ENCODE measurements around the gene IPO5.
"Not testable (repeated sequence)": the region's sequence is repeated elsewhere in the genome, so short reads cannot be mapped to it uniquely, and the experiment has no call there.

IPO5 gene

DNA sequence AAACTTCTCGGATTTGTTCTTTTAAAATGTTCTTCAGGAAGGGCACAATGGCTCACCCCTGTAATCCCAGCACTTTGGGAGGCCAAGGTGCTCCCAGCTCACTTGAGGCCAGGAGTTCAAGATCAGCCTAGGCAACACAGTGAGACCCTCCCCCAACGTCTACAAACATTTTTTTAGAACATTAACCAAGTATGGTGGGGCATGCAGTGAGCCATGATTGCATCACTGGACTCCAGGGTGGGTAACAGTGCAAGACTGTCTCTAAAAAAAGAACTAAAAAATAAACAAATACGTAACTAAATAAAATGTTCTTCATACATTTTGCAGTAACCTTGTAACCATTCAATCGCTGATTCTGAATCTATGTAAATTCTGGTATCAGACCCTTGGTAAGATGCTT lies 2.1 kb upstream of the IPO5 start:
- no peak for DNase-seq

DNA sequence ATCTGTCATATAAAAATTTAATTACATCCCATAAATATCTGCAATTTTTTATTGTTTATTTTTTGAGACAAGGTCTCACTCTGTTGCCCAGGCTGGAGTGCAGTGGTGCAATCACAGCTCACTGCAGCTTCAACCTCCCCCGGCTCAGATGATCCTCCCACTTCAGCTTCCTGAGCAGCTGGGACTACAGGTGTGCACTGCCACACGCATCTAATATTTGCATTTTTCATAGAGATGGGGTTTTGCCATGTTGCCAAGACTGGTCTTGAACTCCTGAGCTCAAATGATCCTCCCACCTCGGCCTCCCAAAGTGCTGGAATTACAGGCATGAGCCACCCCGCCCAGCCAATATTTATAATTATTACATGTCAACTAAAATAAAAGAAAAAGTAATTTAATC lies 644 bp upstream of the IPO5 start:
- DNase-seq, result not testable (repeated sequence)

DNA sequence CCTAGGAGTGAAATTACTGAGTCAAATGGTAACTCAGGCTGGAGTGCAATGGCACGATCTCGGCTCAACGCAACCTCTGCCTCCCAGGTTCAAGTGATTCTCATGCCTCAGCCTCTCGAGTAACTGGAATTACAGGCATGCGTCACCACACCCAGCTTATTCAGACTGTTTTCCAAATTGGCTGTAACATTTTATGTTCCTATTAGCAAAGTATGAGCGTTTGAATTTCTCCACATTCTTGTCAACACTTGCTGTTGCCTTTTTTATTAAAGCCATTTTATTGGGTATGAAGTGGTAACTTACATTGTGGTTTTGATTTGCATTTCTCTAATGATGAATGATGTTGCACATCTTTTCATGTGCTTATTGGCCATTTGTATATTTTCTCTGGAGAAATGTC lies 7.9 kb downstream of the IPO5 start:
- DNase-seq, result no peak

DNA sequence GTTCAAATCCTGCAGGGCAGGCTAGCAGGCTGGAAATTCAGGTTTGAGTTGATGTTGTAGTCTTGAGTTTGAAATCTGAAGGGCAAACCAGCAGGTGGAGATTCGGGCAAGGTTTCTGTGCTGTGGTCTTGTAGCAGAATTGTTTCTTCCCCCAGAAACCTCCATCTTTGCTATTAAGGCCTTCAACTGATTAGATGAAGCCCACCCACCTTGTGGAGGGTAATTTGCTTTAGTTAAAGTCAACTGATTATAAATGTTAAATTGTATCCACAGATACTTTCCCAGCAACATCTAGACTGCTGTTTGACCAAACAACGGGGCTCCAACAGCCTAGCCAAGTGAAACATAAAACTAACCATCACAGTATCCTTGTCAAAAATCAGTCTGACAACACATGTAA lies 9.4 kb downstream of the IPO5 start:
- DNase-seq, result no peak

DNA sequence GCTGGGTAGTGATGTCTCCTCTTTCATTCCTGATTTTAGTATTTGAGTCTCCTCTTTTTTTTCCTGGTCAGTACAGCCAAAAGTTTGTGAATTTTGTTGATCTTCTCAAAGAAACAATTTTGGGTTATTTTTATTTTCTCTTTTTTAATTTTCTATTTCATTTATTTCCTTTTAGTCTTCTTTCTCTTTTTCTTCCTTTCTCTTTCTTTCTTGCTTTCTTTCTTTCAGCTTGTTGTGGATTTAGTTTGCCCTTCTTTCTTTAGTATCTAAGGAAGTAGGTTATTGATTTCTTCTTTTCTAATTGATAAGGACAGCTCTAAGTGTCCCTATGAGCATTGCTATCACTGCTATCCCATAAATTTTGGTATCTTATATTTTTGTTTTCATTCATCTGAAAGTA lies 13.8 kb downstream of the IPO5 start:
- no peak for DNase-seq

DNA sequence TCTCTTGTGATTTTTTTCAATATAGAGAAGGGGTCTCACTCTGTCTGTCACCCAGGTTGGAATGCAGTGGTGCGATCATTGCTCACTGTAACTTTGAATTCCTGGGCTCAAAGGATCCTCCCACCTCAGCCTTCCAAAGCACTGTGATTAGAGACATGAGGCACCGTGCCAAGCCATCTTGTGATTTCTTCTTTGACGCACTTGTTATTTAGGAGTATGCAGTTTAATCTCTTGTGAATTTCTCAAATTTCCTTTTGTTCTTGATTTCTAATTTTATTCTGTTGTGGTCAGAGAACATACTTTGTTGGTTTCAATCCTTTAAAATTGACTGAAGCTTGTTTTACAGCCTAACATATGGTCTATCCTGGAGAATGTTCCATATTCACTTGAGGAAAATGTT lies 14.5 kb downstream of the IPO5 start:
- no peak for DNase-seq

DNA sequence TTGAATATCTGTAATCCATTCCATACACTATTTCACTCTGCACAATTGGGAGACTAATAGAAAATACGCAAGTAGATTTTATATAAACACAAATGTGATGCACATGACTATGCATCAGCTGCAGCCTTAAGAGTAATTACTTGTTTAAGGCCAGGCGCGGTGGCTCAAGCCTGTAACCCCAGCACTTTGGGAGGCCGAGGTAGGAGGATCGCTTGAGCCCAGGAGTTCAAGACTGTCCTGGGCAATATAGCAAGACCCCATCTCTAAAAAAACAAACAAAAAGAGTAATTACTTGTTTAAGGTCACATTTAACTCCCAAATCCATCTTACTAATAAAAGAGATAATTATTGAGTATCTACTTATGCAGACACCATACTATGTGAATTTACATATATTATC lies 18.0 kb downstream of the IPO5 start:
- DNase-seq, result no peak

DNA sequence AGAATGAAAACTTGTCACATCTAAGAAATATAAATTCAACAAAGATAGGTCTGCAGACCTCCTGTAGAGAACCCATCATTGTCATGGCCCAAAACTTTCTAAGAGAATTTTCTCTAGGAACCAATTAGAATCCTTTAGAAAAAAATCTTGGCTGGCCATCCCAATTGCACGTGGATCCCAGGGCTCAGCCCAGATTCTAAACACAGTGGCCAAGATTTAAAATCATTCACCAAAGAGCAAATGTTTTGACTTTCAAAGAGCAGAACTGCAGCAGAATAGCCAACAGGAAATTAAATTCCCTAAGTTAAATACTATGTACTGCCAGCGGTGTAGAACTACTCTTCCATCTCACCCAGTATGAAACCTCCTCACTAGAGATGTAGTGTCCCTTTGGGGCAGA lies 21.3 kb downstream of the IPO5 start:
- no peak for DNase-seq

DNA sequence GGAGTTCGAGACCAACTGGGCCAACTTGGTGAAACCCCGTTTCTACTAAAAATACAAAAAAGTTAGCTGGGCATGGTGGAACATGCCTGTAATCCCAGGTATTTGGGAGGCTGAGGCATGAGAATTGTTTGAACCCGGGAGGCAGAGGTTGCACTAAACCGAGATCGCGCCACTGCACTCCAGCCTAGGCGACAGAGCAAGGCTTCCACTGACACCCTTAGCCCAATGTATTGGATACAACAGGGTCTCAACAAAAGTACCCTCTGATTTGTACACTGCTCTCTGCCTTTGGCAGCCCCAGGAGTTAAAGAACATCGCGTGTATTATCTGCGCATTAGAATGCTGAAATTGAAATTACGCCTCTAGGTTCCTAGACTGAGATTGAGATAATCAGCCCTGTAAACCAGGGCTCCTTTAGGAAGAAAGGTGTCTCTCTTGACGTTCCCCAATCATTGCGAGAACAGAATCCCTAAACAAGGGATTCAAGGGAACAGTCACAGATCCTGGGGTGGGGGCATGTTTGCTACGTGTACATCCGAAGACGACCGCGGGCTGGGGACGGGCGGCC lies 21.9 kb downstream of the IPO5 start:
- no peak for DNase-seq

DNA sequence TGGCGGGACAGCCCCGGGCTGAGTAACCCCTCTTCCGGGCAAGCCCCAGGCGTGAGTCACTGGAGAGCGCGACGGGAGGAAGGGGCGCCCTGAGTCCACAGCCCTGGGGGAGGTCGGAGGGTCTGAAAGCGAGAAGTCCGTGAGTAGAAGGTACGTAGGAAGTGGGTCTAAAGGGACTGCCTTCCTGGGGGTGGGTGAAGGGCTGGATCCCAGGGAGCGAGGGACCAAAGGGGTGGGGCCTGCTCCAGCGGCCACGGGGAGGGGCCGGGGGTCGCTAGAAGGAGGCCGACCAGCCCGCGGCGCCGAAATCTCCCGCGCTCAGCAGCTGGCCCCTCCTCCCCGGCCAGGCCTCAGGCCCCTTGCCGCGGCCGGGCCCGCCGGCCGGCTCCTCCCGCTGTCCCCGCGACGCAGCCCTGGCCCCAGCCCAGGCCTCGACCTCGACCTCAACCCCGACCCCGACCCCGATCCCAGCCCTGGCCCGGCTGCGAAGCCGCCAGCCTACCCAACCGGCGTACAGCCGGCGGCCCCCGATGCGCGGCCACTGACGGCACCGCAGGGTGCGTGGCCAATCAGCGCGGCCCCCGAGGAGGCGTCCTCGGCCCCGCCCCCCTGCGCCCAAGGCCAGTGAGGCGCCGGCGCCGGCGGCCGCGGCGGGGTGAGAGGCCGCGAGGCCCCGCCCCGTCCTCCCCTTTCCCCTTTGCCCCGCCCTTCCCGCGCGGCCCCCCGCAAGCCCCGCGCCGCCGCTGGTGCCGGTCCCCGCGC lies 22.6 kb downstream of the IPO5 start:
- peak; percentile 90 for DNase-seq

DNA sequence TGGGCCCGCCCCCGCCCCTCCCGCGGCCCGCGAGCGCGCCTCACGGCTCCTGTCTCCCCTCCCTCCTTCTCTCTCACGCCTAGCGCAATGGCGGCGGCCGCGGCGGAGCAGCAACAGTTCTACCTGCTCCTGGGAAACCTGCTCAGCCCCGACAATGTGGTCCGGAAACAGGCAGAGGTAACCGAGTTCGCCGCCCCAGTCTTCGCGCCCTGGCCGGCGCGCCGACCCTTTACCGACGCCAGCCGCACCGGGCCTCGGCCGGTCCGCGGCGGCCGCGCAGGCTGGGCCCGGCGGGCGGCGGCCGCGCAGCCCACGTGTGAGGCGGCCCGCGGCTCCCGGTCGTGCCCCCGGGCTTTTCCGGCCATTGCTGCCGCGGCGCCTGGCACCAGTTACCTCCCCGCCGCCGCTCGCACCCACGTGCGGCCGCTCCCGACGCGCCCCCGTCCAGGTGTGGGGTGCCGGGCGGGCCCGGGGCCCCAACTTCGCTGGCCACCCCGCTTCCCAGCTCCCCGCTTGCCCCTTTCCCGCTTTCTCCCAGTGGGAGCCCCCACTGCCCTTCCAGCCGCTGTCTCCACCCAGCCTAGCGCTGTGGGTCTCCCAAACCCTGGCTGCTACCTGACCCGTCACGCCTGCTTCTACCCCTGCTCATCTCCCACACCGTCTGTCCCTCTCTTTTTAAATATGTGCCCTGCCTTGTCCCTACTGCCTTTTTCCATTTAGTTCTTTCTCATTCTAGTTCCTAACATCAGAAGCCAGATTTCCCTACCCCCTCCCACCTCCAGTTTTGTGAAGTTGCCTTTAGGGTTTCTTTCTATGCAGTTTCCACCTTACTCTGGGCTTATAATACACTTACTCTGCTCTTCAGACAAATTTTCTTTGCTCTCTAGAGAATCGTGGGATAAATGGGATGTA lies 23.4 kb downstream of the IPO5 start:
- DNase-seq, result no peak

DNA sequence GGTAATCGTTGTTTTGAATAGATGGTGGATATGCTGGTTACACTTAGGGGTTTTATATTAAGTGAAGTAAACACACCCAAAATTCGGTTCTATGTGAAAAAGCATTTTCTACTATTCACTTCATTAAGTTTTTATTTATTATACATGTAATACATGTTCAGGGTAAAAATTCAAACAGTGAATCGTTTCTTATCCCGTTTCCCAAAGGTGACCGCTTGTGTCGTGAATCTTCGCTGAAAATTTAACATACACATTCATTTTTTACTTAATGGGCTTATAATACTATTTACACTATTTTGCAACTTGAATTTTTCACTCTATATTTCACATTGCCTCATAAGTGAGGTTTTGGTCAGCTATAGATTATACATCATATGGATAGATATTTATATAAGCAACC lies 24.5 kb downstream of the IPO5 start:
- no peak for DNase-seq

DNA sequence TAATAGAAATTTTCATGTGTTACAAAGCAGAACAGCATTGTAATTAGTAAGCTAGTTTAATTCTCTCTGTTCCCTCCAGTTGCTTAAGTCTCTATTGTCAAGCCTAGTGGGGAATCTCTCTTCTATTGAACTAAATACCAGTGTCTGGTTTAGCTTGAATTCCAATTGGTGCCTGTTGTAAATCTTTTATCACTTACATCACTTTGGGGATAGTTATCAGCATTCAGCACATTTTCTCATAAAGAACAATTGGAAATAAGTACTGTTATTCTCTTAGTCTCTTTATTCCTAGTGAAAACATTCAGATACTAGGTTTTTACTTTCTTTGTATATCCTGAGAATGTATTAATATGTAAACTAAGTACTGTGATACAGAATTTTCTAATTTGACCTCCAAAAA lies 25.2 kb downstream of the IPO5 start:
- DNase-seq, result no peak

DNA sequence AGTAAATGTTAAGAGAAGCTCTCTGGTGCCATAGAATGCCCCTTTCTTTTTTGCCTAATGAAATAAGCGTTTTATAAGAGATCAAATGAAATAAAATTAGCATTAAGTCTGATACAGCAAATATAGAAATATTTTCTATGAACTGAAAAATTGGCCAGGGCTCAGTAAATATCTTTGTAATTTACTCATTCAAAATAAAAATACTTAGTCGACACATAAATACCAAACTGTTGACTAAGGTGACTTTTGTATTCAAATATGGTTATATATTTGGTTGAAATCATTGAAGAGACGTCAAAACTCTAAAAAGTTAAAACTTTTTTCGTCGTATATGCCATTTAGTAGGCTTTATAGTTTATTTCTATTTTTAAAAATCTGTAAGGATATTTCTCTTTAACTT lies 25.6 kb downstream of the IPO5 start:
- no peak for DNase-seq

DNA sequence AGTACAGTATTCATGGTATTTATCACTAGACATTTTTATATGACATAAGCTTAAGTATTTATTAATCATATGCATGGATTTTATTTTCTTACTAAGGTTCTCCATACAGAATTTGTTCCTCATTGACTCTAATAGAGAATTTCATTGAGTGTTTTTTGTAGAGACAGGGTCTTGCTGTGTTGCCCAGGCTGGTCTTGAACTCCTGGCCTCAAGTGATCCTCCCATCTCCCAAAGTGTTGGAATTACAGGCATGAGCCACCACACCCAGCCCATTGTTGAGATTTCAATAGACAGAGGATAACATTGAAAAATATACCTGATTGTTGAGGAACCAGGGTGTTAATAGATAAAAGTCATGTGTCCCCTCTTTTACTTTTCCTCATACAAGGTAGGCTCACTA lies 26.1 kb downstream of the IPO5 start:
- no peak for DNase-seq

DNA sequence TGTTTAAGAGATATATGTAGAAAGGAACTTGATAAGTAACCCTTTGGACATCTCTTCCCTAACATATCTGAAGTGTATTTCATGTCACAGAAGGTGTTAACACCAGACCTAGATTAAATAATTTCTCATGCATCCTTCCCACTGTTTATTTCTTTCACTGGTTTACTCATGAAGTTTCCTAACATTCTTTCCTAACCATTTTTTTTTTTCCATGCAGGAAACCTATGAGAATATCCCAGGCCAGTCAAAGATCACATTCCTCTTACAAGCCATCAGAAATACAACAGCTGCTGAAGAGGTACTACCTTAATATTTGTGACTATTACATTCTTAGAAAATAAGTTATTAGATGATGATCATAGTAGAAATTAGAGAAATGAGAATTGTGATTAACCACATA lies 28.8 kb downstream of the IPO5 start:
- no peak for DNase-seq

DNA sequence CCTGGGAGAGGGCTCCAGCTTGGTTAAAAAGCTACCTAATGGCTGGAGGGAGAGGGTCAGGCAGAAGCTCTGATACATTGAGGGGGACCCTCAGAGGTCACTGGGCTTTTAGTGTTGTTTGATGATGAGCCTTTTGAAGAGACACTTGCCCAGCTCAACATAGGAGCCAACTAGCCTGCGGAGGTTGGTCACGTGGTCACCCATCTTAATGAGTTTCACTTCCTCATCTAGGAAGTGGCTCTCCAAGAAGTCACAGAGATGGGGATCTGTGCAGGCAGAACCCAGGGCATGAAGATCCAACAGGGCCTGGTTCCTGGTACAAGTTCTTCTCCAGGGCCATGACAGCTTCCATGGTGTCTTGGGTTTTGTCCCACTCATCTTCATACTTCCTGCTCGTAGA lies 33.4 kb downstream of the IPO5 start:
- no peak for DNase-seq

DNA sequence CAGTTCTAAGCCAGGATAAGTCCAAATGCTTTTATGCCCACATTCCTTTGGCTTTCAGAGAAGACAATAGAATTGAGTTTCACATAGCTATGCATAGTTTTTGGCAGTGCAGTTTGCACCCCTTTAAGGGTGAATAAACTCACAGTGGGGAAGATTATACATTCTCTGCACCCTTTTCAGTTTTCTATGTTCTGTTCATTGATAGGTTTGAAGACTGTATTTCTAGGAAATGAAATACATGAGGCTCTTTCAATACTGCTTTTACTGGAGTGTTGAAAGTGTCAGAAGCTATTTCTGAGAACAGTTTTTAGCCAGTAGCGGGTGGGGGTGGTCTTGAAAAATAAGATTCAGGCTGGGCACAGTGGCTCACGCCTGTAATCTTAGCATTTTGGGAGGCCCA lies 46.2 kb downstream of the IPO5 start:
- DNase-seq, result no peak

DNA sequence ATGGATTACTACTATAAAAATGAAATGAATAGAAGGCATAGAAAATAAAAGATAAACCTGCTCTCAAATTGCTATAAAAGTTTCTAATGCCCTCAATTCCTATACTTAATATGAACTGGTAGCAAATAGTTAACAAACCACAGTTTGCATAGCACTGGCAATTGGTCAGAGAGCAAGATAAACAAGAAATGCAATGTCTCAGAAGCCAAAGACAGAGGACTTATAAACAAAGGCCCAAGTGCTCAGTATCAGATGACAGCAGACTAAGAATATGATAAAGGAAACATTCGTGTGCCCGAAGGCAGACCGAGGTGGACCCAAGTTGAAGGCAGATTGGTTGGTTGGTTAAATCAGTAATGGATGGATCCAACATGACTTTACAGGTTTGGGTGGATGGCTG lies 50.6 kb downstream of the IPO5 start:
- DNase-seq, result no peak

DNA sequence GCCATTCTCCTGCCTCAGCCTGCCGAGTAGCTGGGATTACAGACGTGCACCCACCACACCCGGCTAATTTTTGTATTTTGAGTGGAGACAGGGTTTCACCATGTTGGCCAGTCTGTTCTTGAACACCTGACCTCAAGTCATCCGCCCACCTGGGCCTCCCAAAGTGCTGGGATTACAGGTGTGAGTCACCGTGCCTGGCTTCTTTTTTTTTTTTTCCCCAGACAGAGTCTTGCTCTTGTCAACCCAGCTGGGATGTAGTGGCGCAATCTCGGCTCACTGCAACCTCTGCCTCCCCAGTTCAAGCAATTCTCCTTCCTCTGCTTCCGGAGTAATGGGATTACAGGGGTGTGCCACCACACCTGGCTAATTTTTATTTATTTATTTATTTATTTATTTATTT lies 51.5 kb downstream of the IPO5 start:
- DNase-seq, result not testable (repeated sequence)

DNA sequence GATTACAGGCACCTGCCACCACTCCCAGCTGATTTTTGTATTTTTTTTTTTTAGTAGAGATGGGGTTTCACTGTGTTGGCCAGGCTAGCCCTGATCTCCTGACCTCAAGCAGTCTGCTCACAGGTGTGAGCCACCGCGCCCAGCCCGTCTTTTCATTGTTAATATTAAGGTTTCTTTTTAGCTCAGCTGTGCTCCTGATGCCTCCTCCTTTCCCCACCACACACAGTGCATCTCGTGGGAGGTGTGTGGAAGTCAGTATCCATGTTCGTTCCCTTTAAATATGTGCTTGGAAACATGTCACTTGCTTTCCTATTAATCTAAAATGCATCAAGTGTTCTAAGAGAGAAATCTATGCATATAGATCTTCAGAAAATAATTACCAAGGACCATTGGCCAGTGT lies 53.5 kb downstream of the IPO5 start:
- no peak for DNase-seq

DNA sequence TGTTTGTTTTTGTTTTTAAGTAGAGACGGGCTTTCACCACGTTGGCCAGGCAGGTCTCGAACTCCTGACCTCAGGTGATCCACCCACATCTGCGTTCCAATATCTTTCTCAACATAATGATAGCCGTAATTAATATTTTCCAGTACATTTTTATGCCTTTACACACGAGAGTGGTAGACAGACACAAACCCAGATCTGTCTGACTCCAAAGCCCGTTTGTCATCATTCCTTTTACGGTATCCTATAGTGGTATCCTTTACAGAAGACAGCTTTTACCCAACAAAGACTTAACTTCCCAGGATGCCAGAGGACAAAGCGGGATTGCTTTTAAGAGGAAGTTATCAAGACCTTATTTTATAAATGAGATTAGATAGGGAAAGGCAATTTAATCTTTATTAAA lies 59.8 kb downstream of the IPO5 start:
- no peak for DNase-seq

DNA sequence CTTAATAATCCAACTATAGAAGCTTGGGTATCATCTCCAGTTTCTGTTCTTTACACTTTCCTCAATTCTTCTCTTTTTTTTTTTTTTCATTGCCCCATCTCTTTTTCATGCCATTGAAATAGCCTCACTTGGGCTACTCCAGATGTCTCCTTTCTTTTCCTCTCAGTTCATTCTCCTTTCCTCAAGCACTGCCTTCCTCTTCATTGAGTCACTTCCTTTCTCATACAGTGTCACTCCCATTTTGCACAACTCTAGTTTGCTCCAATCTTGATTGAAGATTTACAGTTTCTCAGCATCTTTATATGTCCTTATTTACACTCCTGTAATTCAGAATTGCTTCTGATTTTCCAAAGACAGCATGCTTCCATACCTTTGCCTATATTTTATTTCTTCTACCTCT lies 61.3 kb downstream of the IPO5 start:
- DNase-seq, result no peak

DNA sequence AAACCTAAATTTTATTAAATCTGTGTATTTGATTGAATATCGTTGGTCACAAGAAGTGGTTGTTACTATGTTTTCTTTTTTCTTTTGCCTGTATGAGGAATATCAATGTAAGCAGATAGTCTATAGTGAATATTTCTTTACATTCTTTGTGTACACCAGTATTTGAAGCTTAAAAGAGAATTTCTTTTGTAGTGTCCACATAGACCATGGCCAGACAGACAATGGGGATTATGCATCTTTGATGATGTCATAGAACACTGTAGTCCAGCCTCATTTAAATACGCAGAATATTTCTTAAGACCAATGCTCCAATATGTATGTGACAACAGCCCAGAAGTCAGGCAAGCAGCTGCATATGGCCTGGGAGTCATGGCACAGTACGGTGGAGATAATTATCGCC lies 64.8 kb downstream of the IPO5 start:
- DNase-seq, result no peak
